ENCODE results near the gene MPST. TPM values are rescaled to one million over a fixed set of nuclear protein-coding genes. Genes with fewer than 3 reads are reported as not detected.

MPST gene
- total RNA-seq, 1 experiment from 2014 or later = 68.6 TPM

GRCh38 chr22:37039466-37039865, 19.9 kb downstream of the MPST start:
- intact Hi-C loops (cut with micrococcal nuclease) = no loop called here
- Histone ChIP-seq H3K9me2 (ENCODE audit: insufficient read depth) (no peaks in the 10 kb centered on the region), H3K9me3 (ENCODE audit: control insufficient read depth in 1 of 2, insufficient read depth in 1 of 2, low read depth in 1 of 2, low read length in 2 of 2) (no peaks in the 10 kb centered on the region), H3K27me3 (ENCODE audit: insufficient read depth, low read length) (no peaks in the 10 kb centered on the region), H2AFZ (ENCODE audit: low read depth, low read length, poor library complexity, severe bottlenecking) (no peak overlapping the region), H3K36me3 (ENCODE audit: control insufficient read depth in 1 of 2, insufficient read depth in 2 of 2, low read length in 2 of 2) (no peaks in the 10 kb centered on the region), H3K4me2 (ENCODE audit: low read length) (no peak overlapping the region), H4K20me1 (ENCODE audit: insufficient read depth) (no peaks in the 10 kb centered on the region), H3K4me3 (replicated peaks in 1 of 2; ENCODE audit: low read depth in 1 of 2, low read length in 2 of 2) (no peak overlapping the region), H3K4me1 (ENCODE audit: control insufficient read depth in 1 of 2, insufficient read depth in 2 of 2, low read length in 2 of 2) (peaks cover 6 to 22% of the 10 kb centered on the region in 2 experiments; a peak in 3 of 4 replicates), H3K27ac (ENCODE audit: low read depth, low read length) (no peak overlapping the region), H3K79me2 (ENCODE audit: insufficient read depth, low read length) (no peaks in the 10 kb centered on the region), H3K9ac (ENCODE audit: low read length) (no peak overlapping the region)
- ChIA-PET RAD21 (ENCODE audit: low non-redundant PET in 1 of 2, low total read pairs in 2 of 2, uncharacterized antibody in 2 of 2, unreplicated experiment in 2 of 2) (no interaction called here), CTCF (no interaction called here), POLR2A (no interaction called here)
- BruUV-seq (replicated peaks) = no TSS peak
- ATAC-seq = no peak
- DNase-seq (ENCODE audit: low read depth, low spot score) = no peak
- TF ChIP-seq EZH2phosphoT487 (IDR thresholded peaks at IDR 0.05; ENCODE audit: borderline replicate concordance) (no peak), REST (IDR thresholded peaks at IDR 0.05; ENCODE audit: low read depth) (no peak), EZH2 (IDR thresholded peaks at IDR 0.05) (no peak), CBX3 (IDR thresholded peaks at IDR 0.05; ENCODE audit: low read depth) (no peak), MAX (IDR thresholded peaks at IDR 0.05) (no peak), ZFX (IDR thresholded peaks at IDR 0.05) (no peak), POLR2A (IDR thresholded peaks at IDR 0.05; ENCODE audit: borderline replicate concordance, extremely low read depth, insufficient read depth, insufficient read length) (no peak), ZBTB33 (IDR thresholded peaks at IDR 0.05; ENCODE audit: extremely low read depth, insufficient replicate concordance, low read length) (no peak), SRF (IDR thresholded peaks at IDR 0.05; ENCODE audit: low read depth) (no peak), SIN3A (IDR thresholded peaks at IDR 0.05; ENCODE audit: low read depth) (no peak), RAD21 (IDR thresholded peaks at IDR 0.05; ENCODE audit: low read depth) (no peak)
